Measurements from ENCODE around the gene CYP2D6.
"Not testable (repeated sequence)": the region's sequence is repeated elsewhere in the genome, so short reads cannot be mapped to it uniquely, and the experiment has no call there.

CYP2D6 gene

DNA sequence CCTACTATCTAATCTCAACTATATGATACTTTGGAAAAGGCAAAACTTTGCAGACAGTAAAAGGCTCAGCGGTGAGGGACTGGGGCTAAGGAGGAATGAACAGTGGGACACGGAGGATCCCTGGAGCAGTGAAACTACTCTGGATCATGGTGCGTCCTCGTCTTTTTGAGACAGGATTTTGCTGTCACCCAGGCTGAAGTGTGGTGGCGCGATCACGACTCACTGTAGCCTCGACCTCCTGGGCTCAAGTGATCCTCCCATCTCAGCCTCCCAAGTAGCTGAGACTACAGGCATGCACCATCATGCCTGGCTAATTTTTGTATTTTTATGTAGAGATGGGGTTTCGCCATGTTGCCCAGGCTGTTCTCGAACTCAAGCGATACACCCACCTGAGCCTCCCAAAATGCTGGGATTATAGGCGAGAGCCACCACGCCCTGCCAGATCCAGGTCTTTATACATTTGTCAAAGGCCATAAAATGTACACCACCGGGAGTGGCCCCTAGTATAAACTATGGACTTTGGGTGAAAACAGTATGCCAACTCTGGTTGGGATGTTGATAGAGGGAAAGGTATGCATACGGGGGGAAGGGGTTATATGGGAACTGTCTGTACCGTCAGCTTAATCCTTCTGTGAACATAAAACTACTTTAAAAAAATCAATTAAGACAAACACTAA, 28.0 kb upstream of the CYP2D6 start:
- no peak for DNase-seq (ENCODE audit: low read depth)

- no peak for DNase-seq (ENCODE audit: low read depth)
Observed at GRCh38 chr22:42156598-42156997, 26.0 kb upstream of the CYP2D6 start.

DNA sequence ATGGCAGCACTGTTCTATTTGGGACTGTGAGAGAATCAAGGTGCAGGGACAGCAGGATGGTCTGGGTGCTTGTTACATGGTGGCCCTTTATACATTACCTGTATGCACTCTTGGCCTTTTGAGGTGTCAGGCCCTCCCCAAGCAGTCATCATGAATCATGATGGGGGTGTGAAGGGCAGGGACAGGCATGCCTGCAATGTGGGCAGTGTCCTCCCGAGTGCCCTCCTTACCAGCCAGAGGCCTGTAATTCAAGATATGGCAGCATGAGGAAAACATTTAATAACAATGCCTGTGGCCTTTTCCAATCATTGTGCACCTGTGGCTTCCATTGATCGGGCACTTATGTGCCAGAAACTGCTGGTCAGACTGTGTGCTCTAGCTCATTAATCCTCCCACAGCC, 25.5 kb upstream of the CYP2D6 start:
- DNase-seq (ENCODE audit: low read depth) = no peak

GRCh38 chr22:42155053-42155543, 24.5 kb upstream of the CYP2D6 start:
- DNase-seq (ENCODE audit: low read depth) = no peak

DNA sequence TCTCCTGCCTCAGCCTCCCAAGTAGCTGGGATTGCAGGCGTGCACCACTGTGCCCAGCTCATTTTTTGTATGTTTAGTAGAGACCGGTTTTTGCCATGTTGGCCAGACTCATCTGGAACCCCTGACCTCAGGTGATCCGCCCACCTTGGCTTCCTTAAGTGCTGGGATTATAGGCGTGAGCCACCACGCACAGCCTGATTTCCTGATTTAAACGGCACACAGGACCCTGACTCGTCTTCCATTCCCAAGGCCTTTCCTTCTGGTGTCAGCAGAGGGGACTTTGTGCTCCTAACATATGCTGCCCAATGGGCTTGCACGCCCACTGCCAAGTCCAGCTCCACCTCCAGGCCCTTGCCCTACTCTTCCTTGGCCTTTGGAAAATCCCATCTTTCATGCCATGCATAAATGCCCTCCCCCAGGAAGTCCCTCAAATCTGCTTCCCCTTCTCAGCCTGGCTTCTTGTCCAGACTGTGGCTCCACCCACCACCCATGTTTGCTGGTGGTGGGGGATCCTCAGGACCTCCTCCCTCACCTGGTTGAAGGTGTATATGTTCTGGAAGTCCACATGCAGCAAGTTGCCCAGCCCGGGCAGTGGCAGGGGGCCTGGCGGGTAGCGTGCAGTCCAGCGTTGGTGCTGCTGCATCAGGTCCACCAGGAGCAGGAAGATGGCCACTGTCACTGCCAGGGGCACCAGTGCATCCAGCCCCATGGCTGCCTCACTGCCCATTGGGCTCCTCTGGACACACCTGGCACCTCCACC, 23.9 kb upstream of the CYP2D6 start:
- no peak for DNase-seq (ENCODE audit: low read depth)

DNA sequence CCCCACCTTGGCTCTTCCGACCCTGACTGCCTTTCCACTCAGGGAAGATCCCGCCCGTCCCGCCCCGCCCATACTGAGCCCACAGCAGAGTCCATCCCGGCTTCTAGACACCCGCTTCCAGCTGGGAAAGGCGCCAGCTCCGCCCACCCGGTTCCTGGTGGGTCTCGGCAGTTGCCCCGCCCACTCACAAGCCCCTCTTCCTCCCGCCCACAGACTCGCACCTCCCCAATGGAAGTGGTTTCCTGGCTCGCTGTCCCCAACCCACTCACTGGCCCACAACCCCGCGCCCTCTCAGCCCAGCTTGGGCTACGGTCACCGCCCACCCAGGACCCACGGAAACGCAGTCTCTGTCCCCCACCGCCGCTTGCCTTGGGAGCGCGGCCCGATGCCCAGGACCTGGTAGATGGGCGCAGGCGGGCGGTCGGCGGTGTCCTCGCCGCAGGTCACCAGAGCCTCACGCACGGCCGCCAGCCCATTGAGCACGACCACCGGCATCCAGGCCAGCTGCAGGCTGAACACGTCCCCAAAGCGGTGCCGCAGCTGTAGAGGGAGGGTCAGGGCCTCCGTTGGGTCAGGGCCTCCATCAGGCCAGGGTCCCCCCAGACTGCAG, 22.2 kb upstream of the CYP2D6 start:
- DNase-seq (ENCODE audit: low read depth) = no peak

GRCh38 chr22:42151924-42152635, 21.5 kb upstream of the CYP2D6 start:
- DNase-seq (ENCODE audit: low read depth) = no peak

DNA sequence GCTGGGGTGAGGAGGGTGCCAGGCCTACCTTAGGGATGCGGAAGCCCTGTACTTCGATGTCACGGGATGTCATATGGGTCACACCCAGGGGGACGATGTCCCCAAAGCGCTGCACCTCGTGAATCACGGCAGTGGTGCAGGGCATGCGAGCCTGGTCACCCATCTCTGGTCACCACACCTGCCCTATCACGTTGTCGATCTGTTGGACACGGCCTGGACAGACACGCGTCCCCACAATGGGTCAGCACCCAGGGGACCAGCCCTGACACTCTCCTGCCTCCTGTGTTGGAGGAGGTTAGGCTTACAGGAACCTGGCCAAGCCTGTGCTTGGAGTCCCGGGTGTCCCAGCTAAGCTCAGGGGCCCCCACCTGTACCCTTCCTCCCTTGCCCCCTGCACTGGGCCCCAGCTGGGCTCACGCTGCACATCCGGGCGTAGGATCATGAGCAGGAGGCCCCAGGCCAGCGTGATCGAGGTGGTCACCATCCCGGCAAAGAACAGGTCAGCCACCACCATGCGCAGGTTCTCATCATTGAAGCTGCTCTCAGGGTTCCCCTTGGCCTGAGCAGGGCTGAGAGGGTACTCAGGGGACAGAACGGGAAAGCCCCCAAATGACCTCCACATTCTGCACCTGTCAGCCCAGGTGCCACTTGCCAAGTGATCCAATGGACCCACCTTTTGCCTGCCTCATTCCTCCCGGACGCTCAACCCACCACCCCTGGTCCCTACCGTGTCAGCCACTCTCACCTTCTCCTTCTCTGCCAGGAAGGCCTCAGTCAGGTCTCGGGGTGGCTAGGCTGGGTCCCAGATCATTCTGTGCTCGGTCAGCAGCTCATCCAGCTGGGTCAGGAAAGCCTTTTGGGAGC, 20.3 kb upstream of the CYP2D6 start:
- DNase-seq (ENCODE audit: low read depth) = no peak

DNA sequence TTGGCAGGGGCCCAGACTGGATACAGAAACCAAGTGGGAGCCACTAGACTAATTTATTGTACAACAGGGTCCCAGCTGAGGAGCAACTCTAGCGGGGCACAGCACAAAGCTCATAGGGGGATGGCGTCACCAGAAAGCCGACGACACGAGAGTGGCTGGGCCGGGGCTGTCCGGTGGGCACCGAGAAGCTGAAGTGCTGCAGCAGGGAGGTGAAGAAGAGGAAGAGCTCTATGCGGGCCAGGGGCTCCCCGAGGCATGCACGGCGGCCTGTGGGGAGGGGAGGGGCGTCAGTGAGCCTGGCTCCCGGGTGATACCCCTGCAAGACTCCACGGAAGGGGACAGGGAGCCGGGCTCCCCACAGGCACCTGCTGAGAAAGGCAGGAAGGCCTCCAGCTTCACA, 19.2 kb upstream of the CYP2D6 start:
- DNase-seq (ENCODE audit: low read depth) = not testable (repeated sequence)

DNA sequence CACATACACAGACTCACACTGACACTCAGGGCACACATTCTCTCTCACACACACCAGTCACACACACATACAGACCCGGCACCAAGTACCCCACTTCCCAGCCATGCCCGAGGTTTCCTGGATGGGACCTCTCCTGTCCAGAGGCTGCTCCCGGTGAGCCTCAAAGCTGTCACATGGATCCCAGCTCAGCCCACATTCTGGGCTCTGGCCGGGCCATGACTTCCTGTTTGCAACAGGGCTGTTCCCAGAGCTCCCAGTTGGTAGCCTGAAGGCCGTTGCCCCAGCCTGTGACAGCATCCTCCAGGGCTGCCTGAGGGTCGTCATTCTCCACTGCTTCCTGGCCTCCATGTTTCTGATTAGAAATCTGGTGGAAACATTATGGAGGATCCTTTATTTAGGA, 14.6 kb upstream of the CYP2D6 start:
- no peak for DNase-seq (ENCODE audit: low read depth)

GRCh38 chr22:42143859-42144822, 13.5 kb upstream of the CYP2D6 start:
- not testable (repeated sequence) for DNase-seq (ENCODE audit: low read depth)

DNA sequence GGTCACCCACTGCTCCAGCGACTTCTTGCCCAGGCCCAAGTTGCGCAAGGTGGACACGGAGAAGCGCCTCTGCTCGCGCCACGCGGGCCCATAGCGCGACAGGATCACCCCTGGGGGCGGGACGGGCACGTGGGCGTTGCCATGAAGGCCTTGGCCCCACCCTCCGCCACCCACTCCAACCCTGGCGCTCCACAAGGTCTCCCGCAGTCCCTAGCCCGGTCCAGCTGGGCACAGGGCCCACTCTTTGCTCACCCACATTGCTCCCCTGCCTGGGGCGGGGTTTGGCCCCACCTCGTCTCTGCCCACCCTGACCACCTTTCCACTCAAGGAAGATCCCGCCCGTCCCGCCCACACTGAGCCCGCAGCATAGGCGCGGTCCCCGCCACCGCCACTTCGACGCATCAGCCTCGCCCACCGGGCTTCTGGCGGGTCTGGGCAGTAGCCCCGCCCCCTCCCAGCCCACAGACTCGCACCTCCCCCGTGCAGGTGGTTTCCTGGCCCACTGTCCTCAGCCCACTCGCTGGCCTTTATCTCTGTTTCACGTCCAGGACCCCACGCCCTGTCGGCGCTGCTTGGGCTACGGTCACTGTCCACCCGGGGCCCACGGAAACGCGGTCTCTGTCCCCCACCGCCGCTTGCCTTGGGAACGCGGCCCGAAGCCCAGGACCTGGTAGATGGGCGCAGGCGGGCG, 12.3 kb upstream of the CYP2D6 start:
- no peak for DNase-seq (ENCODE audit: low read depth)

- not testable (repeated sequence) for DNase-seq (ENCODE audit: low read depth)
Observed at GRCh38 chr22:42141307-42142057, 10.9 kb upstream of the CYP2D6 start.

- DNase-seq (ENCODE audit: low read depth) = not testable (repeated sequence)
Observed at GRCh38 chr22:42140153-42140552, 9.5 kb upstream of the CYP2D6 start.

DNA sequence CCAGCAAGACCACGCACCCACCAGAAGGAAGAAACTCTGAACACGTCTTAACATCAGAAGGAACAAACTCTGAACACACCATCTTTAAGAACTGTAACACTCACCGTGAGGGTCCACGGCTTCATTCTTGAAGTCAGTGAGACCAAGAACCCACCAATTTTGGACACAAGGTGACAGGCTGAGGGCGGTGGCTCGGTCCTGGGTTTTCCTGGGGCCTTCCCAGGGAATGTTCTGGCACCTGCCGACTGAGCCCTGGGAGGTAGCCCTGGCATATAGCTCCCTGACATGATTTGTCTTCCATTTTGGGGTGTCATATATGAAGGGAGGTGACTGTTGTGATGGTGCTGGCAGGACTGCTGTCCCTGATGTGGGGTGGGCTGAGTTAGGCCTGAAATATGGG, 8.9 kb upstream of the CYP2D6 start:
- DNase-seq (ENCODE audit: low read depth) = not testable (repeated sequence)

DNA sequence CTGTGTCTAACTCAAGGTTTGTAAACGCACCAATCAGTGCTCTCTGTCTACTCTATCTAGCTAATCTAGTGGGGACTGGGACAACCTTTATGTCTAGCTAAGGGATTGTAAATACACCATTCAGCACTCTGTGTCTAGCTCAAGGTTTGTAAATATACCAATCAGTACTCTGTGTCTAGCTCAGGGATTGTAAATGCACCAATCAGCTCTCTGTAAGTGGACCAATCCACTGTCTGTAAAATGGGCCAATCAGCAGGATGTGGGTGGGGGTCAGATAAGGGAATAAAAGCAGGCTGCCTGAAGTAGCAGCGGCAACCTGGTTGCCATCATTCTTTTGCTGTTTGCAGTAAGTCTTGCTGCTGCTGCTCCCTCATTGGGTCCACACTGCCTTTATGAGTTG, 8.4 kb upstream of the CYP2D6 start:
- DNase-seq (ENCODE audit: low read depth) = no peak

- no peak for DNase-seq (ENCODE audit: low read depth)
Observed at GRCh38 chr22:42138122-42138770, 7.6 kb upstream of the CYP2D6 start.

DNA sequence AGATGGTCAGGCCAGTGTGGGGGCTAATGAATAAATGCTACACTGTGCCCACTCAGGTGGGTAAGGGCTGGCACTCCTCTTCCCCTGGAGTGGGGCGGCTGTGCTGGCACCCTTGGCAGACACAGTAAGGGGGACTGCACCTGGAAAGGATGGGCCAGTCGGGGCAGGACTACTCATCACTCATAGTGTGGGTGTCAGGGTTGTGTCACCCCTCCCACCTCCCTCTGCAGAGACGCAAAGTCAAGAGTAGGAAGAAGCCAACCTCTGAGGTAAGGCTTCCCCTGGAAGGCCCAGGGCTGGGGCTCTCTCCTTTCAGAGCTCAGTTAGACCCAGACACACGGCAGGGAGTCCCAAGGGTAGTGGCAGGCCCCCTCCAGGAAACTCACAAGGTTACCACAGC, 5.1 kb upstream of the CYP2D6 start:
- not testable (repeated sequence) for DNase-seq (ENCODE audit: low read depth)
